Right ventricle myocardium inferior (tissue), 1 donor: ENCODE measurements around the gene CHD1L. TPM values are rescaled to one million over a fixed set of nuclear protein-coding genes. Genes with fewer than 3 reads are reported as not detected.
"Not testable (repeated sequence)": the region's sequence is repeated elsewhere in the genome, so short reads cannot be mapped to it uniquely, and the experiment has no call there.

Experiments
- ATAC-seq: fragments of 200-7000 bp; cut with Tn5 transposase; one replicate; pipeline ENCODE4 v1.9.1; 2020; ENCODE audit warnings: mild to moderate bottlenecking, moderate library complexity
- DNase-seq: peaks from one replicate; pipeline ENCODE4 v3.0.0; 2021; ENCODE audit errors: missing footprints
- intact Hi-C: fragments of 100-400 bp; cut with DNase I; formaldehyde crosslinking; loops from one replicate; pipeline ENCODE4 v1.11.0; 2022
- total RNA-seq: library from RNA; stranded (reverse); fragmentation: NEBNext Ultra II Directional; extraction: Animal tissue kit (Norgen Biotek cat#: 25700); gene quantifications from one replicate; pipeline ENCODE4 v1.2.1, GENCODE V29; 2021
- donor health status: DM: no; HTN: yes; CAD: no; lungs with severe emphysema.

The CHD1L gene
- total RNA-seq, 1 donor from 2014 or later, result 8.3 TPM

- DNase-seq, intact Hi-C loops, ATAC-seq: not testable (repeated sequence)
Observed at GRCh38 chr1:147326933-147327687, 84.6 kb downstream of the CHD1L start.

GRCh38 chr1:147334292-147334691 is 91.8 kb downstream of the CHD1L start:
- no peak for ATAC-seq
- intact Hi-C loops, result no loop called here
- no peak for DNase-seq

- DNase-seq (no peak), ATAC-seq (no peak)
- intact Hi-C loops, result no loop called here
Observed at GRCh38 chr1:147336291-147336690, 93.8 kb downstream of the CHD1L start.

GRCh38 chr1:147337040-147337630 is 94.7 kb downstream of the CHD1L start:
- intact Hi-C loops, result no loop called here
- ATAC-seq (no peak), DNase-seq (no peak)

GRCh38 chr1:147338571-147338970 is 96.1 kb downstream of the CHD1L start:
- ATAC-seq, result no peak
- no peak for DNase-seq
- intact Hi-C loops, result no loop called here

- ATAC-seq, result no peak
- intact Hi-C loops, result no loop called here
- DNase-seq, result no peak
Observed at GRCh38 chr1:147341246-147341645, 98.8 kb downstream of the CHD1L start.

Other genes with a start within 250 kb of the CHD1L start
- gene PRKAB2, start 70.2 kb upstream of the CHD1L start, total RNA-seq, result 42.0 TPM
- gene FMO5, start 17.3 kb upstream of the CHD1L start, total RNA-seq, result 8.2 TPM